Limb (tissue), 2 donors: Measurements from ENCODE around the gene MMP15.

ENCODE experiments used
- DNase-seq, 2 donors: peaks; one replicate each; pipeline ENCODE4 v3.0.0-alpha.2; 2016; ENCODE audit errors: extremely low spot score in 2 of 2

Gene MMP15

DNA sequence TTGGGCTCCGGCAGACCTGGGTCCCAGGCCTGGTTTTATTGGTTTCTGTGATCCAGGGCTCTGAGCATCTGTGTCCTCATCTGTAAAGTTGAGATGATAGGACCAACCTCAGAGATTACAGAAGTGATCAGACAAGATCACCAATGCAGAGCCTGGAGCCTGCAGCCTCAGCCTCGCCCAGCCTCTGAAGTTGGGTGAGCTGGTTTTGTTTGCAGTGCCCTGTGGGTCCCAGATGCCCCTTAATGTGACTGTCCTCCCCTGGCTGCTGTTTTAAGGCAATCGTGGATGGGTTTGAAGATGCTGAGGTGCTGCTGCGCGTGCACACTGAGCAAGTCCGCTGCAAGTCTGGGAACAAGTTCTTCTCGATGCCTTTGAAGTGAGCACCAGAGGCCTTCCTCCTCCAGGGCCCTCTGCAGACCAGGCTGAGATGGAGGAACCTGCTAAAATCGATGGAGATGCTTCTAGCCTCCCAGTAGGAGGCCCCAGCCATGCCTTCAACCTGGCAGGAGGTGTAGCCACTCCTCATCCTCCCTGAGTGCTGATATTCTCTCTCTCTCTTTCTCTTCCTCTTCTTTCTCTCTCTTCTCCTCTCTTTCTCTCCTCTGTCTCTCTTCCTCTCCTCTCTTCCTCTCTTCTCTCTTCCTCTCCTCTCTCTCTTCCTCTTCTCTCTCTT lies 5.6 kb upstream of the MMP15 start:
- DNase-seq = no peak

- peak in 1 of 2 donors; percentile 85 for DNase-seq
Observed at GRCh38 chr16:58020628-58021521, 4.7 kb upstream of the MMP15 start.

DNA sequence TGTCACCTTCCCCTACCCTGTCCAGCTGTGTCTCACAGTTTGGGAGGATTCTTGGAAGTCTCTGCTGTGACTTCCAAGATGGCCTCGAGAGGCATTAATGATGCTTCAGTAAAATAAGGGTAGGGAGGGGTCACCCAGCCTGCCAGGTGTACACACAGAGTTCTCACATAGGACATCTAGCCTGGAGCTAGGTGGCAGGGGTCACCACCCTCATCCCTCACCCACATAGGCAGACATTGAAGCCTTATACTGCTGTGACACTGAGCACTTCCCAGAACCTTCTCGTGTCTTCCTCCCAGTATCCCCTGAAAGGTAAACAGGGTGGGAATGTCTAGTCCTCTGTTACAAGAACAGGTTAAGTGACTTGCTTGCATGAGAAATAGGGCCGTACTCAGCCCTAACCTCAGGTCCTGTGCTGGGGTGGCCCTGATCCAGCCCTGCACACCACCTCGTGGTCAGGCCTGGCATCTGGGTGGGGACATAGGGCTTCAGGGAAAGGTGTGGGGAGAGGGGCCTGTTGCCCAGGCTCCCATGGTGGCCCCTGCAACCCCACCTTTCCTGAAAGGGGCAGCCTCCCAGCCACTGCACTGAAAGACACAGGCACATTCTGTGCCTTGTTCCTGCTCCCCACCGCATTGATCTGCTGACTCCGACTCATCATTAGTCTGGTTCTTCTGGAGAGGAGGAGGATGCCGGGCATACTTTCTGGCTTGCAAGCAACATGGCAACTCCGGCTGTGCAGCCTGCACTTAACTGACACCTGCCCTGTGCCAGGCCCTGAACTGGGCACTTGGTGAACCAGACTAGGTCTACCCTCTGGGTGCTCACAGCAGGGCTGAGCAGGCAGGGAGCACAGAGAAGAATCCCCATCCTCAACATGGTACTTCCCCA lies 3.6 kb upstream of the MMP15 start:
- no peak for DNase-seq

DNA sequence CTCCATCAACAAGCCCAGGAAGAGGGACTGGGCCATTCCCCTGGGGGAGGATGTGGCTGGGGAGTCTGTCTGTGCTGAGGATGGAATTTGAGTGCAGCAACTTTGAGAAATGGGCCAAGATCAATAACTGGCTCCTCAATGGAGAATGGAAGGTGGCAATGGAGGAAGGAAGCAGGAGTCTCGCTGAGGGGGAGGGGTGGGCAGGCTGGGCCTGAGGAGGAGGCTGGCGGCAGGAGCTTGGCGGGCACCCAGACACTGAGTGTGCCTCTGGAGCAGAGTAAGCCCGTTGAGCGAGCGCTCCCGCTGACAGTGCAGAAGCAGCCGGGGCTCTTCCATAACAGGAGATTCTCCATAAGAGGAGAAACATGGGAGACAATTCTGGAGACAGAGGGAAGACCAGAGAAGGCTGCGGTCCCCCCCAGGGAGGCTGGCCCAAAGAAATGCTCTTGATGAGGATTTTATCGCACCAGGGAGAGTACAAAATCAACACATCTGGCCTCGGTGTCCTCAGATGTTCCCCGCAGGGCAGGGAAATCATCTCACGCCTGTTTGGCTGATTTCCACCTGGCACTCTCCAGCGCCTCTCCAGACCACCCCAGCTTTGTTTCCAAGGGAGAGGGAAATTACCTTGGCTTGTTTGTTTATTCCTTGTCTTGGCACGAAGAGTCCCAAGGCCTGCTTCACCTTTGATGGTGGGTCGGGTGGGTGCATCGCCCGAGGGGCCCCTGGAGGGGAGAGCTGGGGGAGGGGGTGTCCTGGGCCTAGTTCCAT lies 2.8 kb upstream of the MMP15 start:
- DNase-seq = peak; percentile 52 to 78

GRCh38 chr16:58024486-58025350 lies 836 bp upstream of the MMP15 start:
- no peak for DNase-seq

- DNase-seq = peak in 1 of 2 donors; percentile 76
Observed at GRCh38 chr16:58026139-58026704, 668 bp downstream of the MMP15 start.

DNA sequence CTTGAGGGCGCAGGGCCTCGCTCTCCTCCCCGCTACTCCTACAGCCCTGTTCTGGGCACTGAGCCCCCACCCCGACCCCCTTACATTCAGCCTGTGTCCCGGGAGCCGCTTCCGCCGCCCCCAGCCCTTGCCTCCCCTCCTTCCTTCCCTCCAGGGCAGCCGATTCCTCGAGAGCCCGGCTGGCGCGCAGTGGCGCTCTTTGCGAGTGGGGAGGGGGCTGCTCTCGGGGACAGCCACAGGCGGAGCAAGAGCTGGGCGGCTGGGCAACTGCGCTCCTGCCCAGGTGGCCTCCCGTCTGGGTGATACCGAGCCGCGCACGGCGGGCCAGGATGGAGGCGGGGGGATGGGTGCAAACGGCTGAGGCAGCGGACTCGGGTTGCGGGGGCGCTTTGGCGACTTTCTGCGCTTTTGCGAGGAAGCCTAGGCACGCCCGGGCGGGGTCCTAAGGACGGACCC lies 1.2 kb downstream of the MMP15 start:
- peak in 1 of 2 donors; percentile 73 for DNase-seq

DNA sequence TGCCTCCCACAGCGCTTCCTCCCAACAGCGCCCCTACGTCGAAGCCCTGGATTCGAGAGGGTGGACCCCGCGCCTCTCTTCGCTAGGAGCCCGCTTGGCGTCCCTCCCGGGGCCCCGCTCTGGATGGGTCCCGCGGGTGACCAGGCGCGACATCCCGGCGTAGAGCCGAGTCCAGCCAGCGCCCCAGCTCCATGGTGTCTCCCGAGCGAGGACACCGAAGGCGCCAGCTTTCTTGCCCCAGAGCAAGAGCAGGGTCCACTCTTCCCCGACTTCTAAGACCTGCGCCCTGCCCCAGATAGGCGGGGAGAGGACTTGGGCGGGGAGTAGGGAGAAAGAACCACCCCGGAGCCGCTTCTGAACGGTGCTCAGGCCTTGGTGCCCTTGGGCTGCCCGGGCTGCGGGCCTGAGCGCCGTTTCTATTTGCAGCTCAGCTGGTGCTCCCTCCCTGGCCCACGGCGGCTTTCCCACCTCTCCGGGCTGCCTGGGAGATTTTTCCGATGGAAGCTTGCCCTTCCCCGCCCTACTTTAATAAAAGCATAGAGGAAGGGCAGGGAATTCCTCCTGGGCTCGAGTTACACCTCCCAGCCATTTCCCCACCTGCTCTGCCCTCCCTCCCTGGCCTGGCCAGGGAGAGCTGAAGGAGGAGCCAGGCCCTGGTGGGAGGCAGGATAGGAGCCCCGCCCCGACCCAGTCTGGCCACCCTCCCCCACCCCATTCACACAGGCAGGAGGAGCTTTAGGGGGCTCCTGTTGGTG lies 1.8 kb downstream of the MMP15 start:
- peak; percentile 59 to 67 for DNase-seq

DNA sequence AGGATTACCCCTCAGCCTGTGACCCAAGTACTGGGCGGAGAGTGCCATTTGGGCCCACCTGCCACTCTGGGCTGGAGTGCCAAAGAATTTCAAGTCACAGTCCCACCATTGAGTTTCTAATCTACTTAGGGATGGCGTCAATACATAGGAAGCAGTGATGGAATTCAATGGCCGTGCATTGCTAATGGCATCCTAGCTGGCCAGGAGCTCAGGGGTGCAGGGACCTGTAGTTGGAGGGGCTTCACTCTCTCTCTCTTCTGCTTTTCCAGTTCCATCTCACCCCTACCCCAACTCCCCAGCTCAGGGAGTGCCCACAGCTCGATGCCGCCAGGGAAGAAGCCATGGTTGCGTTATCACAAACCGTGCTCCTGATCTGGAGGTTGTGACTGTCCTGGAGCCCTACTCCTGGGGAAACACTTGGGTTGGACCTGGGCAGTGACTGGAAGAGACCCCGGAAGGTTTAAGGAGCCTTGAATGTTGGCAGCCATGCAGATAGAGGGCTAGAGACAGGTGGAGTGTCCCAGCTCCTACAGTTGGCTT lies 2.4 kb downstream of the MMP15 start:
- no peak for DNase-seq

DNA sequence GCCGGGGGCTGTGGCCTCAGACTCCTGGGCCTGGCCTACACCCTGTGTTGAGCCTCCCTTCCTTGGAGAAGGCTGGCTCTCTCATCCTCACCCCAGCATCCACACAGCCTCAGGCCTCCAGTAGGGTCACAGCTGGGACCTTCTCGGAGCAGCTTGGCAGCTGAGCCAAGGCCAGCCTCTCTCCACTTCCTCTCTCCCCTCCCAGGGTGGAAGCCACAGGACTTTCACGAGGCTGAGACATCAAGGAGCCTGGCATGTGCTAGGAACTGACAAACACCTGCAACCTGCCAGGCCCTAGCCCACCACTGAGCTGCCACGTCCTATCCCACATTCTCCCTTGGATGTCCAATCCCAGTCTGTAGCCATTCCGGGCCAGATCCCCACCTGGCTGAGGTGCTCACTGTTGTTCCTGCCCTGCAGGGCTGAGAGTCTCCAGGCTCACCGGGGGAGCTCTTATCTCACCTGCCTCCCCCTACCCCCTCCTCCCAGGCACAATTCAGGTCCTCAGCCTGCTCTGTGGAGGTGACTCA lies 3.1 kb downstream of the MMP15 start:
- DNase-seq = no peak

GRCh38 chr16:58029410-58029809 lies 3.9 kb downstream of the MMP15 start:
- DNase-seq = no peak

- DNase-seq = no peak
Observed at GRCh38 chr16:58030136-58030840, 4.7 kb downstream of the MMP15 start.

DNA sequence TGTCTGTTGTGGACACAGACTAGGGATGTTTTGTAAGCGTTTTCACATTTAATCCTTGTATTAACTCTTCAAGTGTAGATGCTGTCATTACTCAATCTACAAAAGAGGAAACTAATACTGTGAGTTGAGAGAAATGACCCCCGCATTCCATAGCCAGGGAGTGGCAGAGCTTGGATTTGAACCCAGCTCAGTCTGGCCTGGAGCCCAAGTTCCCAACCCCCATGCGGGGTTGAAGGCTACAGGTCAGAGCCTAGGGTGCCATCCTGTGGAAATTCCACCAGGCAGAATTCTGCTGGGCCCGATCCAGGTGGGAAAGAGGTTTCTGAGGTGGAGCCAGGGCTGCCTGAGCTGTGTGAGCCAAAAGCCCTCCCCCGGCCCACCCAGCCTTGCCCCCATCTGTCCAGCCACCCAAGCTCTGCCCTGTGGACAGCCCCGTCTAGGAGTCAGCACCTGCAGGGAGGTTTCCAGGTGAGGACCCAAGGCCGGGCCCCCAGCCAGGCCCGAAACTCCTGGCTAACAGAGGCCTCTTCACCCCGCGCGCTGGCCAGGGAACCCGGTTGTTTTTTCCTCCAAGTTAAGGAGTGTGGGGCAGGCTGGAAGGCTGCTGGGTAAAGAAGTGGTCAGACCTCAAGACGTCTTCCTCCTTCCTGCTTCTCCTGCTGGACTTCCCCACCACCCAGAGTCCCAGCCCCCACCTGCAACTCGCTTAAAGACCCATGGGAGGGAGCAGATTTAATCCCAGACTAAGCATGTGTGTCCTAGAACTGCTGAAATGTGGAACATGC lies 5.7 kb downstream of the MMP15 start:
- DNase-seq = no peak

DNA sequence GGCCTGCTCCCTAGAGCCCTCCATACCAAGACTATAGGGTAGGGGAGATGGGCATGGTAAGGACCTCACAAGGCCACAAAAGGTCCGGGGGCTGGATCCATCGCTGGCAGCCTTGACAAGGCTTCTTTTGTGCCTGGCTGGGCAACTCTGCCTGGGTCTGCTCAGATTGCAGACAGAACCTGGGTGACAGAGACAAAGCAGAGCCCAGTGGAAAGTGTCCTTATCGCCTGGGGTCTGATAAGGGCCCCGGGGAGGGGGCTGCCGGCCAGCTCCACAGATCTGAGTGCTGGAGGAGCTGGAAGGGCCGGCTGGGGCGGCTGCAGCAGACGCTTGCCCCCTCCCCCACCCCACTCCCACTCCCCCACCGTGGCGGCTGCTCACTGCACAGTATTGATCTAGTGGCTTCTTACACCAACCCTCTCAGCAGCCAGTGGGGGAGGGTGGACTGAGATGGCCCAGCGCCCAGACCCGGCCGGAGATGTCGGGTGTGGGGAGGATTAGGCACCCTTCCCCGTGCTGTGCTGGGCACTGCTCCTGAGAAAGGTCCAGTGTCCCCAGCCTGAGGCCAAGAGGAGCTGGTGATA lies 7.2 kb downstream of the MMP15 start:
- DNase-seq = peak in 1 of 2 donors; percentile 56

- no peak for DNase-seq
Observed at GRCh38 chr16:58034128-58034685, 8.7 kb downstream of the MMP15 start.

GRCh38 chr16:58034774-58035173 lies 9.2 kb downstream of the MMP15 start:
- no peak for DNase-seq
